GM21576 (cell line): ENCODE data around the gene ERO1A.
"Not testable (repeated sequence)": the region's sequence is repeated elsewhere in the genome, so short reads cannot be mapped to it uniquely, and the experiment has no call there.

Experiments
- ATAC-seq: cut with Tn5 transposase; IDR thresholded peaks from one replicate; pipeline ENCODE4 v1.9.1; 2021; ENCODE audit warnings: mild to moderate bottlenecking, moderate library complexity; ENCODE audit not compliant: unreplicated experiment

Gene ERO1A

GRCh38 chr14:52695481-52696091 lies at the start of gene ERO1A:
ERO1A (minus strand) TSS chr14:52695558; CDS start chr14:52695481, 77 bp downstream.
- ATAC-seq: peak; percentile 64

GRCh38 chr14:52741865-52742264 lies 46.5 kb upstream of the ERO1A start:
- peak; percentile 29 for ATAC-seq

GRCh38 chr14:52740751-52741150 lies 45.4 kb upstream of the ERO1A start:
- ATAC-seq: no peak

GRCh38 chr14:52738409-52738808 lies 43.1 kb upstream of the ERO1A start:
- ATAC-seq: no peak

- ATAC-seq: no peak
These were observed 40.6 kb upstream of the ERO1A start for GRCh38 chr14:52735921-52736489.

GRCh38 chr14:52733824-52734223 lies 38.5 kb upstream of the ERO1A start:
- ATAC-seq: no peak

GRCh38 chr14:52730709-52731111 lies 35.4 kb upstream of the ERO1A start:
- ATAC-seq: no peak

- ATAC-seq: peak; percentile 93
These were observed 34.8 kb upstream of the ERO1A start, which contains the start of gene STYX for GRCh38 chr14:52729925-52730708. STYX (plus strand) TSS chr14:52730166; CDS start chr14:52730475, 309 bp downstream.

GRCh38 chr14:52729585-52729924 lies 34.2 kb upstream of the ERO1A start:
- no peak for ATAC-seq

GRCh38 chr14:52729035-52729434 lies 33.7 kb upstream of the ERO1A start:
- not testable (repeated sequence) for ATAC-seq

- ATAC-seq: not testable (repeated sequence)
These were observed 32.2 kb upstream of the ERO1A start for GRCh38 chr14:52727509-52727908.

GRCh38 chr14:52724360-52724644 lies 28.9 kb upstream of the ERO1A start:
- no peak for ATAC-seq

- ATAC-seq: no peak
These were observed 28.4 kb upstream of the ERO1A start for GRCh38 chr14:52723514-52724359.

- ATAC-seq: no peak
These were observed 20.8 kb upstream of the ERO1A start for GRCh38 chr14:52716155-52716554.

- no peak for ATAC-seq
These were observed 16.3 kb upstream of the ERO1A start for GRCh38 chr14:52711666-52712065.

- ATAC-seq: peak; percentile 96
These were observed 11.7 kb upstream of the ERO1A start, which contains the start of gene PSMC6 for GRCh38 chr14:52706724-52707706. PSMC6 (plus strand) TSS chr14:52707200; CDS start chr14:52707220, 20 bp downstream.

GRCh38 chr14:52706286-52706685 lies 10.9 kb upstream of the ERO1A start:
- ATAC-seq: no peak

- no peak for ATAC-seq
These were observed 8.3 kb upstream of the ERO1A start for GRCh38 chr14:52703664-52704063.

- ATAC-seq: no peak
These were observed 7.9 kb upstream of the ERO1A start for GRCh38 chr14:52703225-52703624.

GRCh38 chr14:52701223-52701622 lies 5.9 kb upstream of the ERO1A start:
- ATAC-seq: no peak
